ENCODE results near the gene GABPB1. TPM values are rescaled to one million over a fixed set of nuclear protein-coding genes. Genes with fewer than 3 reads are reported as not detected.
"Not testable (repeated sequence)": the region's sequence is repeated elsewhere in the genome, so short reads cannot be mapped to it uniquely, and the experiment has no call there.

Gene GABPB1
- 10 to 100 TPM; 13.9 to 21.9 (median 16.0) TPM for total RNA-seq
- polyA plus RNA-seq: 10 to 100 TPM in 1 of 2 donors, 1 to 10 TPM in 1; 7.0 to 11.6 TPM
- long read RNA-seq, donor 1, full-length matches to known transcripts: 25 of 33 reads
- long read RNA-seq, donor 1, partial matches to known transcripts: 3 of 33 reads
- long read RNA-seq, donor 1, other reads (novel, unspliced or antisense): 5 of 33 reads
- long read RNA-seq, donor 2, full-length matches to known transcripts: 6 of 6 reads
- long read RNA-seq, donor 2, partial matches to known transcripts: 0 of 6 reads
- long read RNA-seq, donor 2, other reads (novel, unspliced or antisense): 0 of 6 reads
- long read RNA-seq, donor 3, full-length matches to known transcripts: 13 of 17 reads
- long read RNA-seq, donor 3, partial matches to known transcripts: 1 of 17 reads
- long read RNA-seq, donor 3, other reads (novel, unspliced or antisense): 3 of 17 reads

DNA sequence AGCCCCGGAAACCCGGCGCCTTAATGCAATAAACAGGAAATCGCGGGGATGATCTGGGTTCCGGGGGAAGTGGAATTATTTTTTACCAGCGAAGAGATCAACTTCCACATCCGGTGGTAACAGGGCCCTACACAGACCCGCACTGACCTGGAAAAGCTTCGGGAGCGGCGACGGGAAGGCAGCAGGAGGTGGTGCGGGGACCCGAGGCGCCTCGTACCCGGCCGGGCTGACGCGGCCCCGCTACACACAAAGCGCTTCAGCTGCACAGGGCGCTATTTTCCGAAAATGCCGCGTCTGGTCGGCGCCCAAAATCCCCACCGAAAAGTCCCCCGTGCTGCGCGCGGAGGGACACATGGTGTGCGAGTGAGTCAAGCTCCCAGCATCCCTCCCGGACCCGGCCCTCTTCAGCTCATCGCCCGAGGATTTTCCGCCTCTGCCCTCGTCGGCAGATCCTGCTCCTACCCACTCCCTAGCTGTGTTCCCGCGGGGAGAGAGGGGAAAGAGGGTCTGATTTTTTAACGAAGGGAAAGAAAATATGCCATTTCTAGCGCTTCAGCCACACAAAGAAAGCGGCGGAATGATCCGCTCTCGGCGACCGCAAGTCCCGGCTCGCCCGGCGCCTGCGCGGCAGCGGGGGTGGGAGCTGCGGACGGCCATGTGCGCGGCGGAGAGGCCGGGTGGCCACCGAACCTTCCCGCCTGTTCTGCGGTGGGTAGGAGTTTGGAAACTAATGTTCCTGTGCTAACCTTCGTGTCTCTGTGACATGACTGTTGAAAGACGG, at the start of gene GABPB1:
Gene GABPB1 (minus strand): TSS at position 361 of the 781 bp plus-strand sequence. CDS start 45,400 bp downstream, outside the sequence.
- peak within 1 kb of the TSS; percentile 97 for H3K27ac ChIP-seq
- peak; percentile 85 to 91 (median 87) for DNase-seq
- intact Hi-C loops (cut with DNase I): no loop called here
- H3K9me3 ChIP-seq: no peaks in the 10 kb centered on the region
- H3K4me1 ChIP-seq (ENCODE audit: insufficient read depth): peaks cover 14% of the 10 kb centered on the region
- TF ChIP-seq EP300 (IDR thresholded peaks at IDR 0.05) (no peak), CTCF (IDR thresholded peaks at IDR 0.05) (peak in 1 of 3 donors; percentile 6), POLR2A (IDR thresholded peaks at IDR 0.05) (peak; percentile 60)
- H3K36me3 ChIP-seq: no peaks in the 10 kb centered on the region
- H3K4me3 ChIP-seq: peak within 1 kb of the TSS; percentile 84
- 0% methylated on average over 66 to 70 of the region's 70 CpGs for WGBS, 3 donors
- H3K27me3 ChIP-seq: no peaks in the 10 kb centered on the region

DNA sequence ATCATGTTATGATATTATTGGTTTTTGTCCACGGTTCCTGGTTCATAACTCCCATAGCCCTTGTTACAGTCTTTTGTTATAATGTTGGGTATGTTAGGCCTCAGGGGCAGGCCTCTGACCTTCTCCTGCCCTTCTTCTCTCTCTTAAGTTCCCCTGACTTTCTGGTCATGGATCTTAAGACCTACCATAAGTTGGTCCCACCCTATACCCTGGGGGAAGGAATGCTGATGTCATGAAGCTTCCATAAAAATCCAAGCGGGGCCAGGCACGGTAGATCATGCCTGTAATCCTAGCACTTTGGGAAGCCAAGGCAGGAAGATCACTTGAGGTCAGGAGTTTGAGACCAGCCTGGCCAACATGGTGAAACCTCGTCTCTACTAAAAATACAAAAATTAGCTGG, 36.6 kb upstream of the GABPB1 start:
- intact Hi-C loops (cut with DNase I); H3K36me3 ChIP-seq; H3K4me3 ChIP-seq; DNase-seq; H3K27me3 ChIP-seq; H3K27ac ChIP-seq; H3K9me3 ChIP-seq; H3K4me1 ChIP-seq (ENCODE audit: insufficient read depth): not testable (repeated sequence)
- WGBS, 3 donors: 81 to 88% (median 83%) methylated on average over 4 of the region's 4 CpGs

GRCh38 chr15:50390554-50391264, 35.7 kb upstream of the GABPB1 start:
- DNase-seq: no peak
- H3K27ac ChIP-seq: no peak overlapping the region
- no peaks in the 10 kb centered on the region for H3K9me3 ChIP-seq
- H3K4me1 ChIP-seq (ENCODE audit: insufficient read depth): no peaks in the 10 kb centered on the region
- intact Hi-C loops (cut with DNase I): no loop called here
- H3K27me3 ChIP-seq: no peaks in the 10 kb centered on the region
- H3K4me3 ChIP-seq: no peak overlapping the region
- WGBS, 3 donors: 50 to 57% (median 50%) methylated on average over 4 of the region's 4 CpGs
- TF ChIP-seq POLR2A (IDR thresholded peaks at IDR 0.05): no peak
- no peak for TF ChIP-seq EP300 (IDR thresholded peaks at IDR 0.05)
- TF ChIP-seq CTCF (IDR thresholded peaks at IDR 0.05): no peak
- H3K36me3 ChIP-seq: no peaks in the 10 kb centered on the region

GRCh38 chr15:50382408-50382807, 27.4 kb upstream of the GABPB1 start:
- H3K9me3 ChIP-seq; intact Hi-C loops (cut with DNase I); DNase-seq; H3K27ac ChIP-seq; H3K27me3 ChIP-seq; H3K4me1 ChIP-seq (ENCODE audit: insufficient read depth); H3K4me3 ChIP-seq; H3K36me3 ChIP-seq: not testable (repeated sequence)
- 75 to 90% (median 84%) methylated on average over 5 of the region's 5 CpGs for WGBS, 3 donors

DNA sequence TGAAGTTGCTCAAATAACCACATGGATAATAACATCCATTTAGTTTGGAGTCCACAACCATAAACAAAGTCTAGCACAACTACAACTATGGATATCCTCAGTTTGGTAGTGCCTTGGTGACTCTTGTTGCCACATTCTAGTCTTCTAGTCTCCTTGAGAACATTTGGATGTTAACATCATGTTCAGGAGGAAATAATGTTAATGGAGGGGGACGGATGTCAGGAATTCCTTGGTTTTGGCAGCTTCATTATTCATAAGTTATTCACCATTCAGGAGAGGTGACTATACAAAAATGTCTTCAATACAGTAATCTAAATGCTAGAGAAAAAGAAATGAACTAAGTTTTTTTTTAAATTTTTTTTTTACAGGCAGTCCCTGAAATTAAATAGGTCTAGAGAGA, 26.4 kb upstream of the GABPB1 start:
- no peak for TF ChIP-seq EP300 (IDR thresholded peaks at IDR 0.05)
- Histone ChIP-seq H3K36me3 (no peaks in the 10 kb centered on the region), H3K4me3 (no peak overlapping the region), H3K9me3 (no peaks in the 10 kb centered on the region), H3K27me3 (no peaks in the 10 kb centered on the region), H3K4me1 (ENCODE audit: insufficient read depth) (no peaks in the 10 kb centered on the region), H3K27ac (no peak overlapping the region)
- WGBS, 3 donors: 28 to 38% (median 38%) methylated on average over 1 of the region's 1 CpG
- DNase-seq: no peak
- intact Hi-C loops (cut with DNase I): no loop called here
